Activated CD4-positive, alpha-beta T cell treated with anti-CD3 and anti-CD28 coated beads, Interleukin-2, Interleukin-4, amounts not matched to agents 100 ng/mL and 50 ng/mL, durations not matched to agents 16 hours and 8 hours (primary cell): Measurements from ENCODE around the gene LGALS1.
A peak's percentile ranks its signal among the peaks of the same experiment; 100 is the strongest.
"Not testable (repeated sequence)": the region's sequence is repeated elsewhere in the genome, so short reads cannot be mapped to it uniquely, and the experiment has no call there.

Experiments used
- DNase-seq: peaks from one replicate; pipeline ENCODE4 v3.0.0-alpha.2; 2020; ENCODE audit warnings: low spot score

Gene LGALS1

GRCh38 chr22:37639070-37639760 is 36.2 kb upstream of the LGALS1 start, which contains the start of gene SH3BP1:
SH3BP1 (plus strand) TSS chr22:37639669; CDS start chr22:37639788, 119 bp downstream.
- DNase-seq, result peak; percentile 55

GRCh38 chr22:37639771-37640590 is 35.5 kb upstream of the LGALS1 start:
- DNase-seq, result no peak

DNA sequence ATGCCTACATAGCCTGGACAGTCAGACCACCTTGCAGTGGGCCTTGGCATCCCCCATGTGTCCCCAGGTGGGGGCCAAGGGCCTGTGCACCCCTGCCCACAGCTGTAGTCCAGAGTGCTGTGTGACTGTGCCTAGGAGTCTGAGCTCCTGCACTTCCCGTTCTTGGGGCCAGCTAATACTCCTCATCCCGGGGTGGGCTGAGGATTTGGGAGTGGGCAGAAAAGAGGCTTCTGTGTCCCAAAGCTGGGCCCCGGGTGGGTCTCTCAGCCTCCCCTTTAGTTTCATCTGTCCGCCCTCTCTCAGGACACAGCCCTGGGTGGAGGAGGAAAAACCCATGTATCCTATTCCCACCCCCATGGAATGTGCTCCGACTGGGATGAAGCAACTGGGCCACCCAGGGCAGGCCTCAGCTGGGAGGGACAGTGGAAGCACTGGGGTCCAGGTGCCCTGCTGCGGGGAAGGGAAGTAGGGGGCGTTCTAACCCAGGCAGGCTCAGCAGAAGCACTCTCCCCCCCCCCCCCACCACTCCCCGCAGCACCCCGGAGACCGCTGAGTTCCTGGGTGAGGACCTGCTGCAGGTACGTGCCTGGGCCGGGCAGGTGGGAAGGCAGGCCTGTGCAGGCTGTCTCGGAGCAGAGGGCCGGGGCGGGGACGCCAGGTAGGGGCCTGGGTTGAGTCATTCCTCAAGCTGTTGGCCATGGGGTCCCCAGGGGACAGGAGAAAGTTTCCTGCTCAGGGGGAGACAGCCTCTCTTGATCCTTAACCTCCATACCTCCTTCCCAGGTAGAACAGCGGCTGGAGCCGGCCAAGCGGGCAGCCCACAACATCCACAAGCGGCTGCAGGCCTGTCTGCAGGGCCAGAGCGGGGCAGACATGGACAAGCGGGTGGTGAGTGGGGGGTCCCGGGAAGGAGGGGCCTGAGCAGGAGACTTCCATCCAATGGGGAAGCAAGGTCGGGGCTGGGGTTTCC is 34.6 kb upstream of the LGALS1 start:
- no peak for DNase-seq

DNA sequence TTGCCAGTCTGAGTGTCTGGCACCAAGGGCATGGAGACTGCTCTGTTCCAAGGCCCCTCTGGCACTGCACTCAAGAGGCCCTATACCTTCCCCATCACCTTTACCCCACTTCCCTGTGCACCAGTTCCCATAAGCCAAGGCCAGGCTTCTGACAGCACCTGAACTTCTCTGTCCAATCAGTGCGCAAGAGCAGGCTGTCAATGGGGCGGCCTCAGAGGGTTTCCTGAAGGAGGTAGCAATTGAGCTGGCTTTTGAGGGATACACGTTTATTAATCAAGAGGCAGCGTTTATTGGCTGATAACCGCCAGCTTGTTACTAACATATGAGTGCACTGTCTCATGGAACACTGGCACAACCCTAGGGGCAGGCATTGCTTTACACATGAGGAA is 33.9 kb upstream of the LGALS1 start:
- DNase-seq, result no peak

- peak; percentile 89 for DNase-seq
Observed at GRCh38 chr22:37643225-37643847, 32.1 kb upstream of the LGALS1 start.

- DNase-seq, result no peak
Observed at GRCh38 chr22:37647317-37647716, 28.1 kb upstream of the LGALS1 start.

DNA sequence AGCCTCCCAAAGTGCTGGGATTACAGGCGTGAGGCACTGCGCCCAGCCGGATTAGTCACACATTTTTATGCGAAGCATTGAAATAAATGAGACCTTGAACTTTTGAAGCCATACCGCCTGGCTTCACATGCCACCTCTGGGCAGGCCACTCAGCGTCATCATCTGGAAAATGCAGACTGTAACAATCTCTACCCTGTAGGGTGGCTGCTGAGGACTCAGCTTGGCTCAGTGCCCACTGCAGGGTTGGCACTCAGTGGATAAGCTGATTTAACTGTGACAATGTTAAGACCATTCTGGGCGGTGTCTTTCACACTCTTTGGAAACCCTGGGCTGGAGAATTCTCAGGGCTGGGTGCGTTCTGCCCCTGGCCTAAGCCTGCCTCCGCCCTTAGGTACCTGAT is 27.5 kb upstream of the LGALS1 start:
- DNase-seq, result no peak

DNA sequence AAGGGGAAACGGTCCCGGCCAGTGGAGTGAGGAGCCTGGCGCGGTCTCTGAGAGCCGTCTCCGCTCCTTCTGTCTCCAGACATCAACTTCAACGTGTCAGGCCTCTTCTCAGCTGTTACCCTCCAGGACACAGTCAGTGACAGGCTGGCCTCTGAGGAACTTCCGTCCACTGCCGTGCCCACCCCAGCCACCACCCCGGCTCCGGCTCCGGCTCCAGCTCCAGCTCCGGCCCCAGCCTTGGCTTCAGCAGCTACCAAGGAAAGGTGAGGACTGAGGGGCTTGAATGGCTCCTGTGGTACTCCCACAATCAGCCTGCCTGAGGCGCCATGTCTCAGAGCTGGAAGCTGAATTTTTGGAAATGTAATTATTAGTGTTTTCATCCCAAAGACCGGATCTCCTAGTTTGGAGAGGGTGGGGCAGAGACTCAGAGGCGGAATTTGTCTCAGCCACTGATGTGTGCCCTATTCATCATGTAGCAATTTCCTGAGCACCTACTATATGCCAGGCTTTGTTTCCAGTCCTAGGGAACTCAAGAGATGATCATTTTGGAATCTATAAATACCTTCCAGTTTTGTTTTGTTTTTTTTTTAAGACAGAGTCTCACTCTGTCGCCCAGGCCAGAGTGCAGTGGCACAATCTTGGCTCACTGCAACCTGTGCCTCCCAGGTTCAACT is 24.8 kb upstream of the LGALS1 start:
- DNase-seq, result no peak

GRCh38 chr22:37654563-37655251 is 20.7 kb upstream of the LGALS1 start:
- no peak for DNase-seq

- no peak for DNase-seq
Observed at GRCh38 chr22:37655252-37655563, 20.2 kb upstream of the LGALS1 start.

- DNase-seq, result not testable (repeated sequence)
Observed at GRCh38 chr22:37656583-37656982, 18.9 kb upstream of the LGALS1 start.

DNA sequence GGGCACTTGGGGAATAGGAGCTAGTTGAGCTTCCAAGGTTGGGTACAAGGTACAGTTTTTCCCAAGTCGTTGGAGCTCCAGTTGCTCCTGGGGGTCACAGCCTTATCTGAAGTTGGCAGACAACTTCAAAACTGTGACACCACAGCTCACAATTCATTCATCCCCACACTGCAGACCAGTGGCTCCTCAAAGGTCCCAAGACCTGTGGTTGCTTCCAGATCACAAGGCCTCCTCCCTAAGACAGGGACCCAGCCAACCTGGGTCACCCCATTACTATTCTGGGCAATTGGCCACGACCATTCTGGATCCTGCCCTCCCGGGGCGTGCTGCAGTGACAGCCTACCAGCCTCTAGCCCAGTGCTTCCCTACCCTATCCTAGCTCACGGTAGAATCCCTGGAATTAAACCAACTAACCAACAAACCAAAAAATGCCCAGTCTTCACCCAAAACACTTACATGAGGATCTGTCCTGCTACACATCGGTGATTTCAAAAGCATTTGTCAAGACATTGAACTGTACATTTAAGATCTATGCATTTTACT is 17.8 kb upstream of the LGALS1 start:
- DNase-seq, result no peak

GRCh38 chr22:37658133-37659065 is 17.0 kb upstream of the LGALS1 start, which contains the start of gene PDXP:
PDXP (plus strand) TSS chr22:37658723; CDS start chr22:37658783, 60 bp downstream.
- peak; percentile 99 for DNase-seq

DNA sequence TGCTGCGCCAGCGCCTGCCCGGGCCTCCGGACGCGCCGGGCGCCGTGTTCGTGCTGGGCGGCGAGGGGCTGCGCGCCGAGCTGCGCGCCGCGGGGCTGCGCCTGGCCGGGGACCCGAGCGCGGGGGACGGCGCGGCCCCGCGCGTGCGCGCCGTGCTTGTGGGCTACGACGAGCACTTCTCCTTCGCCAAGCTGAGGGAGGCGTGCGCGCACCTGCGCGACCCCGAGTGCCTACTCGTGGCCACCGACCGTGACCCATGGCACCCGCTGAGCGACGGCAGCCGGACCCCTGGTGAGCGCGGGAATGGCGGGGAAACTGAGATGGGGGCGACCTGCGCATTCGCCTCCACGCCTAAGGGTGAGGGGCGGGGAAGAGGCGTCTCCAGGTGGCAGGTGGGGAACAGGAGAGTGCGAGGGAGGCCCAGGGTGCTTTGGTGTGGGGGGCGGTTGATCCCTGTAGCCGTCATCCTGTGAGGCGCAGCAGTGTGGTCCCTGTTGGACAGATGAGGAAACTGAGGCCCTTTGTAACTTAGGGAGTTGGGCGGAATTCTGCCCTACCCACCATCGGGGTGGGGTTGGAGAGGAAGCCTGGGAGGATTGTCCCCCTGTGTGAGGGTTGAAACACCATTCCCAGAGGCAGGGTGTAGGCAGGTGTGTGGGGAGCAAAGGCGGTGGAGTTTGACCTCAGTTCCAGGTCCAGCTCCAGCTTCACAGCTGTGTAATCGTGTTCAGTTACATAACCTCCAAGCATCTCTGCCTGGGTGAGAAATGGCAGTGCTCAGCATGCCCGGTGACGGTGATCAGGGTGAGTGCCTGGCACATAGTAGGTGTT is 16.2 kb upstream of the LGALS1 start:
- DNase-seq, result no peak

GRCh38 chr22:37659897-37660708 is 15.3 kb upstream of the LGALS1 start:
- DNase-seq, result no peak

DNA sequence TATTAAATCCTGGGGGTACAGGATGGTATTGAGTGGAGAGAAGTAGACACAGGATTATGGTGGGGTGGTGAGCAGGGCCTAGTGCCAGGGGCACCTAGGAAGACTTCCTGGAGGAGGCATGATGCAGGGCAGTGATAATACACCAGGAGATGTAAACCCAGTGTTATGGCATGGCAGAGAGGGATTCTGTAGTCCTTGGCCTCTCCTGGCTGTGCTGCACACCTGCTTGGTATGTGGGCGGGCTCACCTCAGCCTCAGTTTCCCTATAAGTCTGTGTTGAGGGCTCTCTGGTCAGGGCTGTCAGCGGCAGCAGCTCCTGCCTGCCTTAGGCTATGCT is 14.8 kb upstream of the LGALS1 start:
- no peak for DNase-seq

DNA sequence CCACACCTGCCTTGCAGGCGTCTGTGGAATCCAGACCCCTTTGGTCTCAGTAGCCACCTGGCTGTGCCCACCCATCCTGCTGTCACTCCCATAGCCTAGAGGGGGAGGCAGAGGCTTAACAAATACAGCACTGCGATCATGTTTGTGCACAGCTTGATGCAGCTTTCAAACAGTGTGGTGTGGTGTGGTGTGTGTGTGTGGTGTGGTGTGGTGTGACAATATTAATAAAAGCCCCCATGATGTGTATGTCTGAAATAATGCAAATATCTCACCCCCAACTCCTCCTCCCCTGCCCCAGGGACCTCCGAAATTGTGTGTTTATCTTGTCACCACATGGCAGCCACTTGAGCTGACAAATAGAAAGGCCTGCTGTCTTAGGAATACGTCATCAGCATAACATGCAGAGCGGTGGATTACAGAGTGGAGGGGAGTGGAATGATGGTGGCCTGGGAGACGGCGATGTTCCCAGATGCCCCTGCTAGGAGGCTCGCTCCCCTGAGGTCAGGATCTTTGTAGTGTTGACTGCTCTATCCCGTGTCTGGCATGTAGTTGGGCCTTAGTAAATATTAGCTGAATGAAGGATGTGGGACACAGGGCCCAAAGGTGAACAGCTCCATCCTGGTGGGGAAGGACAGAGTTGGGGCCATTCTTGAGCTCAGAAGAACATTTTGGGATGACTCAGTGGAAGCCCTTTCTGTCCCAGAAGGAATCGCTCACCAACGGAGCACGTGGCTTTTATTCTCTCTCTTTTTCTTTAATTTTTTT is 14.1 kb upstream of the LGALS1 start:
- DNase-seq, result no peak
